Measurements from ENCODE around the gene VAV3. TPM values are rescaled to one million over a fixed set of nuclear protein-coding genes. Genes with fewer than 3 reads are reported as not detected.

Gene VAV3
- total and polyA plus RNA-seq, 11 donors: 0.57 to 8.3 (median 1.9) TPM

- Histone ChIP-seq H3K4me1 (peaks cover 0 to 2% (median 0%) of the 10 kb centered on the region in 12 donors), H3K9me3 (no peaks in the 10 kb centered on the region), H3K27me3 (no peaks in the 10 kb centered on the region), H3K36me3 (no peaks in the 10 kb centered on the region), H3K27ac (no peak overlapping the region), H3K4me3 (no peak overlapping the region)
- WGBS, 4 donors: 91 to 96% (median 96%) methylated on average over 1 of the region's 1 CpG
- TF ChIP-seq CTCF (IDR thresholded peaks at IDR 0.05) (no peak), POLR2A (IDR thresholded peaks at IDR 0.05) (no peak)
- no peak for DNase-seq
- no peak for ATAC-seq
- intact Hi-C loops (cut with DNase I): no loop called here
These were observed 376.7 kb downstream of the VAV3 start for GRCh38 chr1:107588321-107588720.

- TF ChIP-seq POLR2A (IDR thresholded peaks at IDR 0.05) (no peak), CTCF (IDR thresholded peaks at IDR 0.05) (no peak)
- no peak for ATAC-seq
- WGBS, 4 donors: 92 to 99% (median 96%) methylated on average over 3 of the region's 3 CpGs
- DNase-seq: no peak
- Histone ChIP-seq H3K27ac (no peak overlapping the region), H3K27me3 (no peaks in the 10 kb centered on the region), H3K9me3 (no peaks in the 10 kb centered on the region), H3K36me3 (no peaks in the 10 kb centered on the region), H3K4me1 (no peaks in the 10 kb centered on the region), H3K4me3 (no peak overlapping the region)
- intact Hi-C loops (cut with DNase I): no loop called here
These were observed 389.8 kb downstream of the VAV3 start for GRCh38 chr1:107575226-107575625.

GRCh38 chr1:107574044-107574443 lies 390.9 kb downstream of the VAV3 start:
- Histone ChIP-seq H3K27ac (no peak overlapping the region), H3K4me3 (no peak overlapping the region), H3K27me3 (no peaks in the 10 kb centered on the region), H3K36me3 (no peaks in the 10 kb centered on the region), H3K9me3 (no peaks in the 10 kb centered on the region), H3K4me1 (no peaks in the 10 kb centered on the region)
- intact Hi-C loops (cut with DNase I): no loop called here
- no peak for ATAC-seq
- 86 to 92% (median 90%) methylated on average over 6 of the region's 6 CpGs for WGBS, 4 donors
- TF ChIP-seq CTCF (IDR thresholded peaks at IDR 0.05): no peak
- TF ChIP-seq POLR2A (IDR thresholded peaks at IDR 0.05): no peak
- DNase-seq: no peak

GRCh38 chr1:107572674-107573211 lies 392.2 kb downstream of the VAV3 start:
- Histone ChIP-seq H3K36me3 (no peaks in the 10 kb centered on the region), H3K27ac (peak overlapping the region in 1 of 12 donors; percentile 39), H3K4me1 (no peaks in the 10 kb centered on the region), H3K9me3 (no peaks in the 10 kb centered on the region), H3K4me3 (no peak overlapping the region), H3K27me3 (no peaks in the 10 kb centered on the region)
- TF ChIP-seq POLR2A (IDR thresholded peaks at IDR 0.05): no peak
- no peak for TF ChIP-seq CTCF (IDR thresholded peaks at IDR 0.05)
- intact Hi-C loops (cut with DNase I): no loop called here
- WGBS, 4 donors: 73 to 83% (median 80%) methylated on average over 3 of the region's 3 CpGs
- ATAC-seq (no peak), DNase-seq (no peak)

Measured in heart left ventricle (tissue), 16 donors.